ENCODE results near the gene SLC34A1.

The SLC34A1 gene

GRCh38 chr5:177425801-177426565 is 41.7 kb downstream of the SLC34A1 start:
- peak overlapping the region; percentile 72 for H3K9ac ChIP-seq (ENCODE audit: low read length)
- TF ChIP-seq EZH2 (optimal IDR thresholded peaks at IDR 0.05; ENCODE audit: low read depth, low read length), result no peak
- DNase-seq, result peak; percentile 100
- H3K4me3 ChIP-seq (ENCODE audit: low read length), result peak overlapping the region; percentile 66
- H2AFZ ChIP-seq (ENCODE audit: low read length), result peak overlapping the region; percentile 69
- 0 out of 2 replicates have a peak, but pooled peaks cover 4% of the 10 kb centered on the region for H3K36me3 ChIP-seq (replicated peaks; ENCODE audit: insufficient read depth, low read length)
- no peaks in the 10 kb centered on the region for H4K20me1 ChIP-seq (ENCODE audit: insufficient read depth, low read length)
- H3K4me2 ChIP-seq (ENCODE audit: low read depth, low read length), result peak overlapping the region; percentile 98
- H3K27ac ChIP-seq (ENCODE audit: low read length), result peak overlapping the region; percentile 79
- peaks cover 43% of the 10 kb centered on the region for H3K79me2 ChIP-seq (ENCODE audit: low read length)
- no peaks in the 10 kb centered on the region for H3K9me3 ChIP-seq (replicated peaks; ENCODE audit: insufficient read depth, low read length)
- no peaks in the 10 kb centered on the region for H3K27me3 ChIP-seq (replicated peaks; ENCODE audit: insufficient read depth, low read length)
- peaks cover 41% of the 10 kb centered on the region for H3K4me1 ChIP-seq (ENCODE audit: low read length)
- H3F3A ChIP-seq (ENCODE audit: insufficient read depth, low read length), result peaks cover 47% of the 10 kb centered on the region
- no peaks in the 10 kb centered on the region for H3K9me2 ChIP-seq (replicated peaks; ENCODE audit: insufficient read depth, low read length)

- H3K79me2 ChIP-seq (ENCODE audit: low read length), result peaks cover 47% of the 10 kb centered on the region
- peak within 1 kb of the TSS; percentile 98 for H3K4me3 ChIP-seq (ENCODE audit: low read length)
- 0 out of 2 replicates have a peak, but pooled peaks cover 4% of the 10 kb centered on the region for H3K36me3 ChIP-seq (replicated peaks; ENCODE audit: insufficient read depth, low read length)
- H3K9me2 ChIP-seq (replicated peaks; ENCODE audit: insufficient read depth, low read length), result no peaks in the 10 kb centered on the region
- H3K9ac ChIP-seq (ENCODE audit: low read length), result peak within 1 kb of the TSS; percentile 99
- H3F3A ChIP-seq (ENCODE audit: insufficient read depth, low read length), result peaks cover 51% of the 10 kb centered on the region
- TF ChIP-seq EZH2 (optimal IDR thresholded peaks at IDR 0.05; ENCODE audit: low read depth, low read length) (no peak), CTCF (IDR thresholded peaks at IDR 0.05; ENCODE audit: low read length) (no peak), EZH2phosphoT487 (IDR thresholded peaks at IDR 0.05; ENCODE audit: low read length) (no peak)
- peak within 1 kb of the TSS; percentile 100 for H3K4me2 ChIP-seq (ENCODE audit: low read depth, low read length)
- H3K27ac ChIP-seq (ENCODE audit: low read length), result peak within 1 kb of the TSS; percentile 98
- H2AFZ ChIP-seq (ENCODE audit: low read length), result peak within 1 kb of the TSS; percentile 69
- DNase-seq, result peak; percentile 66
- no peaks in the 10 kb centered on the region for H3K27me3 ChIP-seq (replicated peaks; ENCODE audit: insufficient read depth, low read length)
- no peaks in the 10 kb centered on the region for H4K20me1 ChIP-seq (ENCODE audit: insufficient read depth, low read length)
- peaks cover 46% of the 10 kb centered on the region for H3K4me1 ChIP-seq (ENCODE audit: low read length)
- no peaks in the 10 kb centered on the region for H3K9me3 ChIP-seq (replicated peaks; ENCODE audit: insufficient read depth, low read length)
Observed at GRCh38 chr5:177426566-177427210, 42.5 kb downstream of the SLC34A1 start, which contains the start of gene GRK6. GRK6 (plus strand) TSS chr5:177426676; CDS start chr5:177426846, 170 bp downstream.

DNA sequence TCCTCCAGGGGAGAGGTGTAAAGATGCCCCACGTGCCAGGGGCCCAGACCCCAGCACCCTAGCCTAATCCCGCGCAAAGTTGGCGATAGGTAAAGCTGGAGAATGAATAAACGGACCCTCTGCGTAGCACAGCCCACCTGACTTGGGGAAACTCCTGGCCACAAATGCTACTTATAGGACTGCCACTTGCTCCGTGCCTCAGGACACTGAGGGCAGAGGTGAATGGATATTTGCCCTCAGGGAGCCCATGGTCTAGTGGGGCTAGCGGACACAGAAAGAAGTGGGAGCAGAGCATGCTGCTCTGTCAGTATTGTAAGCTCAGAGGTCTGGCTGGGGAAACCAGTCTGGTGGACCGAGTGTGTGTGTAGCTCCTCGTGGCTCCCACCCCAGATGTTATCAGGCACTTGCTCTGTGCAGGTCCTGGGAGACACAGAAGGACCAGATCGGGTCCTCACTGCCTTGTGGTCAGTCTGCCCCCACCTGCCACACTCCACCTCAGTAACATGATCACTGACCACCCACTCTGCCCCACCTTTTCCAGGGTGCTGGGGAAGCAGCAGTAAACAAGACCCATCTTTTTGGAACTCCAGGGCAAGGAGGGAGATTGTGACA is 43.1 kb downstream of the SLC34A1 start:
- Histone ChIP-seq H3F3A (ENCODE audit: insufficient read depth, low read length) (peaks cover 55% of the 10 kb centered on the region), H3K27ac (ENCODE audit: low read length) (peak overlapping the region; percentile 98), H3K79me2 (ENCODE audit: low read length) (peaks cover 53% of the 10 kb centered on the region), H3K36me3 (replicated peaks; ENCODE audit: insufficient read depth, low read length) (peaks cover 10% of the 10 kb centered on the region), H3K9me3 (replicated peaks; ENCODE audit: insufficient read depth, low read length) (no peaks in the 10 kb centered on the region), H3K27me3 (replicated peaks; ENCODE audit: insufficient read depth, low read length) (no peaks in the 10 kb centered on the region), H2AFZ (ENCODE audit: low read length) (no peak overlapping the region), H3K9me2 (replicated peaks; ENCODE audit: insufficient read depth, low read length) (no peaks in the 10 kb centered on the region), H3K4me1 (ENCODE audit: low read length) (peaks cover 52% of the 10 kb centered on the region), H3K4me2 (ENCODE audit: low read depth, low read length) (peak overlapping the region; percentile 100), H4K20me1 (ENCODE audit: insufficient read depth, low read length) (no peaks in the 10 kb centered on the region), H3K4me3 (ENCODE audit: low read length) (peak overlapping the region; percentile 98), H3K9ac (ENCODE audit: low read length) (peak overlapping the region; percentile 99)
- TF ChIP-seq EZH2 (optimal IDR thresholded peaks at IDR 0.05; ENCODE audit: low read depth, low read length) (no peak), CTCF (IDR thresholded peaks at IDR 0.05; ENCODE audit: low read length) (no peak)
- DNase-seq, result peak; percentile 30

All from MM.1S (cell line).